DMS 273 (cell line): Measurements from ENCODE around the gene DAAM2.

Experiments
- DNase-seq: peaks from one replicate; lab custom pipeline; 2025; ENCODE audit not compliant: unreplicated experiment; lab: John Stamatoyannopoulos, UW

DAAM2 gene

DNA sequence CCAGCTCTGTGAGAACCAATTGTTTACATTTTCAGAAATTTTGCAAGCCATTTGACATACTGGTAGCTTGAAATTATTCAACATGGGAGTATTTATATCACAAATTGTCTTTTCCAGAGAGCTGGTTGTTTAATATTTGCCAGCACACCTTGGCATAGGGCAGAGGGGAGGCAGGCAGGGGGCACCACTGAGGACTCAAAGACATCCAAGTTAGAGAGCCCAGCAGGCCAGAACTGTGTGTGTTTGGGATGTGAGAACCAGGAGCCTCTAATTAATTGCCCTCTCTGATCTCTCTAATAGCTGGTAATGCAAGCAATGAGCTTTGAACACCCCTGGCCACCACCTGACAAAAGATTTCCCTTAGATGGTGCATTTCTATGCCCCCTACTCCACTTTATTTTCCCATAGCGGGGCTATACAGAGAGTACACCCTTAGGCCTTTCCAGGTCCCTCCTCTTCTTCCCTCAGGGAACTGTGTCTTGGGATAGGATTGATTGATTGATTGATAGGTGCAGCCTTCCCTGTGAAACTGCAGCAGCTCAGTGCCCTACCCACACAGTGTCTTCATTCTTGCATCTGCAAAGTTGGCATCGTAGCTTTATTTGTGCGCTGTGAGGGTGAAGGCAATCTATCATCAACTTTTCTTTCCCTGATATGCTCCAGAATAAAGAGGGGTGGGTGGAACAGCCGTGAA, 112.9 kb downstream of the DAAM2 start:
- DNase-seq, result no peak

- no peak for DNase-seq
Measured at GRCh38 chr6:39905640-39905975, 113.4 kb downstream of the DAAM2 start.

DNA sequence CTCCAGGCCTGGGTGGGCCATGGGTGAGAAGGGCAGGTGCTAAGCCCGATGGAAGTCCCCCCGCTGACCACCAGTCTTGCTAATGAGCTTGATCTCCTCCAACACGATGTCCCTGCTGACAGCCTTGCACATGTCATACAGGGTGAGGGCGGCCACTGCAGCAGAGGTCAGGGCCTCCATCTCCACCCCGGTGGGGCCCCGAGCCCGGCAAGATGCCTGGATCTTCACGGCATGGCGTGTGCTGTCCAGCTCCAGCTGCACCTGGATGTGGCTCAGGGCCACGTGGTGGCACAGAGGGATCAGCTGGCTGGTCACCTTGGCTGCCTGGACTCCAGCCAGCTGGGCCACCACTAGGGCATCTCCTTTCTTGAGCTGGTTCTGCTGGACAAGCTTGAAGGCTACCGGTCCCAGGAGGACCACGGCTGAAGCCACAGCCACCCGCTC, 114.2 kb downstream of the DAAM2 start:
- no peak for DNase-seq

GRCh38 chr6:39907871-39908575, 115.8 kb downstream of the DAAM2 start:
- no peak for DNase-seq

DNA sequence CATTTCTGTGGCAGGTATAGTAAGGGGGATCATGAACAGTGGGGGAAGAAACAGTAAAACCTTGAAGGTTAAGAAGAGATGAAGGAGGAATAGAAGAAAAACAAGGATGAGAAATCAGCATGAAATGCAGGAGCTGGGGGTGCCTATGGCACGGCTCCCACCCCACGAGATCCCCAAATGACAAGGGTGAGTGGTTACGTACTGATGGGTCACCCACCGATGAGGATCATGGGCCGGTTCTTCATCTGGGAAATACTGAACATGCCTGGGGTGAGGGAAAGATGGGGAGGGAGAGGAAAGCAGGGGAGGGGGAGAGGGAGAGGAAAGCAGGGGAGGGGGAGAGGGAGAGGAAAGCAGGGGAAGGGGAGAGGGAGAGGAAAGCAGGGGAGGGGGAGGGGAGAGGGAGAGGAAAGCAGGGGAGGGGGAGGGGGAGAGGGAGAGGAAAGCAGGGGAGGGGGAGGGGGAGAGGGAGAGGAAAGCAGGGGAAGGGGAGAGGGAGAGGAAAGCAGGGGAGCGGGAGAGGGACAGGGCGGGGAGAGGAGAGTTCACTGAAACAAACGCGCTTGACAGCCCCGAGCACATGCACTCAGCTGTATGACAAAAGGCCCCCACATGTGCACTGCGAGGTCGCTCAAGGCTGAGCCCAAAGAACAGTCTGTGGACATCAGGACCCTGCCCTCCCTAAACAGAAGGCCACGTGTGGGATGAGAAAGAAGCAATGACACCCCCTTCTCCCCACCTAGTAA, 116.8 kb downstream of the DAAM2 start:
- DNase-seq, result no peak

- no peak for DNase-seq
Measured at GRCh38 chr6:39909701-39910100, 117.5 kb downstream of the DAAM2 start.

GRCh38 chr6:39910164-39910563, 118.0 kb downstream of the DAAM2 start:
- DNase-seq, result no peak

DNA sequence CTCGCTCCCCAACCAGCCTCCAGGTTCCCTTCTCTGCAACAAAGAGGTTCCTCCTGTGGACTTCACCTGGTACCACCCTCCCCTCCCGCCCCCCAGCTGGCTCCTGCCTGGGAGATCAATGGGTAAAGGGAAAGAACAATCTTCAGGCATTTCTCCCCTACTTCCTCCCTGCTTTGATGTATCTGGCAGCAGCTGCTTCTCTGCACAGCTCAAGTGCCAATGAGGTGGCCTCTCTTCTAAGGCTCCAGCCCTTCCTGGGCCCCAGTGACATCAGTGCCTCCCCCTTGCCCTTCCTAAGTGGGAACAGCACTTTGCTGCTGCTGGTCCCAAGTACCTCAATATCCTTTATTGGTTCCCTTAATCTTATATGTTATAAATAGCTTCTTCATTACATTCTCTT, 118.6 kb downstream of the DAAM2 start:
- DNase-seq, result no peak

GRCh38 chr6:39911513-39912125, 119.4 kb downstream of the DAAM2 start:
- no peak for DNase-seq

DNA sequence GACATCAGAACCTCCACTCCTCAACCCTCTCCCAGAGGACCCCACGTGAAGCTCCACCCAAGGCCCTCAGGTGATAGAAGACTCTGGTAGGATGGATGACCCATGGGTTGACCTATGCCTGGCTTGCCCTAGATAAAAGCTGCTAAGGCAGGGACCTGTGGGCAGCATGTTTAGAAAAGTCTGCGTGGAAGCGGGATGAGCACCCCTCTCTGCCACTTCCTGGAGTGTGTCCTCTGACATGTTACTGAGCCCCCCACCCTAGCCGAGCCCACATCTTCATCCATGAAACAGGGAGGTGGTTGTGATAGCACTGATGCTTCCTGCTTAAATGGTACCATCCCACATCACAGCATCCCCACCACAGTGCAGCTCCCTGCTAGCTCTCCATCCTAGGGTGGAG, 120.3 kb downstream of the DAAM2 start:
- no peak for DNase-seq

DNA sequence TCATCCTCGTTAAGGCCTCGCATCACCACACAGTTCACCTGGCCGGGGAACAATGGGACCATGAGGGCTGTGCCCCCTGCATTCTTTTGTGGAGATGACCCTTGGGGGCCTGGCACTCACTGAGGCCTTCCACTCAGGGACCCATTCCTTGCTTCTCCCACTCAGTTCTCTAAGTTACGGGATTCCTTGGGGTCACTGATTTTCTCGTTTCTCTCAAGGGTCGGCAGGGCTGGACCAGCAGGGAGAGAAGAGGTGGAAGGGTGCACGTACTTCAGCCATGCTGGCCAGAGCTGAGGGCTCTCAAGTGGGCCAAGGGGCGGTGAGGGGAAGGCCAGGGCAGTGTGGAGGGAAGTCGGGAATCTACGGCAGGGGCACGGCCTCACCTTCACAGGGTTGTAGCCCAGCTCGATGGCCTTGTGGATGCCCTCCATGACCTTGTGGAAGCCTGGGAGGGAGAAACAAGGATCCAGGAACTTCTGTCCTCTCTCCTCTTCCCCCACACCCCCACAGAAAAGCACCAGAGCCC, 121.3 kb downstream of the DAAM2 start:
- DNase-seq, result no peak

DNA sequence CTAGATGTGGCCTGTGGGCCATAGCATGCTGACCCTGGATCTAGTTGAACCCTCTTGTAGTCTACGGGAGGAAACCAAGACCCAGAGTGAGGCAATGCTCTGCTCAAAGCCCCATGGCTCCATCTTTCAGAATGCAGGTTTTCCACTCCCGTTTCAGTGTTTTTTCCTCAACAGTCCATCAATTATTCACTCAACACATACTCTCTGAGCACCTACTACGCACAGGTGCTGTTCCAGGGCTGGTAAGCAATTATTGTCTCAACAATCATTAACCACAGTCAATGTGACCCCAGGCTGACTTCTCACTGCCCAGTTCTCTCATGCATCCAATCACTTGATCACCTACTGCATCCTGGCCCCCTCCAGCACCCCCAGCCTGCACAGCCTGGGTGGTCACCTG, 122.1 kb downstream of the DAAM2 start:
- DNase-seq, result no peak

GRCh38 chr6:39915866-39916265, 123.7 kb downstream of the DAAM2 start:
- DNase-seq, result no peak

DNA sequence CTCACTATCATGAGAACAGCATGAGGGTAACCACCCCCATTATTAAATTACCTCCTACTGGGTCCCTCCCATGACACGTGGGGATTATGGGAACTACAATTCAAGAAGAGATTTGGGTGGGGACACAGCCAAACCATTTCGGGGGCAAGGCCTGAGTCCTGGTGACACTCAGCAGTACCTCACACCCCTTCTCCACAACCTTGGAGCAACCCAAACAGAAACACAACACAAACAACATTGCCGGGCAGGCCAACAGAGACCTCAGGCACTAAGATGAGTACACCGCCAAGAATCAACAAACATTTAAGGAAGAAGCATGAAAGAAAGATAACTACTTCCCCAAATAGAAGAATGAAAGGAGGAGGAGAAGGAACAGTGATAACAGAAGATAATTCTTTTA, 125.2 kb downstream of the DAAM2 start:
- DNase-seq, result no peak

DNA sequence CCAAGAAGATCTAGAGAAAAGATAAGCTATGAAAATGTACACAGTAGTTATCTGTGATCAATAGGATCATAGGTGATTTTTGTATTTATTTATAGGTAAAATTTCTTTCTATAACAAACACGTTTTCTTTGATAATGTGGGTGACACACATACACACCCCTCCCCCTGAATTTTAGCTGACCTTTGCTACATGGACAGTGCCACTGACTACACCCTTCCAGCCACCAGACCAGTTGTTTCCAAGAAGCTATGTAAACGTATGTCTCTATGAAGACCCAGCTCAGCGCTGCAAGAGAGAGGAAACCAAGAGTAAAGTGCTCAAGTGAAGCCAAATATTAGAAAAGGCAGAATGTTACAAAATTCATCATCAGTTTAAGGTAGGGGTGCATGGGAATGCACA, 125.8 kb downstream of the DAAM2 start:
- DNase-seq, result no peak

DNA sequence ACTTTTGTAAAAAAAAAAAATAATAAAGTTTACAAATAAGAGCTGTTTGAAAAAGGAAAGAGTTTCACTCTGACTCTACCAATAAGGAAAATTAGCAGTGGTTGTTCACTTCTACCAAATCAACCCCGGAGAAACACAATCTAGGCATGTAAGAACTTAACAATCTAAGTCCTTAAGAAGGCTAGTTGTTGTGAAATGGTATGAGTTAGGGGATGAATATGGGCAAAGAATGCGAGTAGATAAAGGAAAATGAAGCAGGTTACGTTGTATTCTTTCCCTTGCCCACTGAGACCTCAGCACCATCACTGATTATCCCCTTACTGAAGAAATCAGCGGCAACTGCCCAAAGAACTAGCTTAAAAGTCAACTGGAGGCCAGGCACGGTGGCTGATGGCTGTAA, 126.7 kb downstream of the DAAM2 start:
- DNase-seq, result no peak

GRCh38 chr6:39920157-39920556, 128.0 kb downstream of the DAAM2 start:
- DNase-seq, result no peak

DNA sequence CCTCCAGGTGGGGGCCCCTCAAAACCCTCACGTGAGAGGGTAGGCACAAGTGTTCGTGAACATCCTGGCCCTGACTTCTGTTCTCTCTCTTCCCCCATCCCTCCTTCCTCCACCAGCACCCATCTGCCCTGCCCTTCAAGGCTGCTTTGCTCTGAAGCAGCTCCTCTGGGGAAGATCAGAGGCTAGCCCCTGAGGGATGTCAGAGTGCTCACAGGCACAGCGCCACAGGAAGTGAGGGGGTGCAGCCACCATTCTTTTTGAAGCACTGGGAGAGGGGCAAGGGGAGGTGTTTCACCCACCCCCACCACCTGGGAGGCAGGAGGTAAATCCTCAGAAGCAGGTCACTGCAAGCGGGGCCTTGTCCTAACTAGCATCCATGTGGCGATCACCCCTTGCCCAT, 130.6 kb downstream of the DAAM2 start:
- DNase-seq, result no peak

DNA sequence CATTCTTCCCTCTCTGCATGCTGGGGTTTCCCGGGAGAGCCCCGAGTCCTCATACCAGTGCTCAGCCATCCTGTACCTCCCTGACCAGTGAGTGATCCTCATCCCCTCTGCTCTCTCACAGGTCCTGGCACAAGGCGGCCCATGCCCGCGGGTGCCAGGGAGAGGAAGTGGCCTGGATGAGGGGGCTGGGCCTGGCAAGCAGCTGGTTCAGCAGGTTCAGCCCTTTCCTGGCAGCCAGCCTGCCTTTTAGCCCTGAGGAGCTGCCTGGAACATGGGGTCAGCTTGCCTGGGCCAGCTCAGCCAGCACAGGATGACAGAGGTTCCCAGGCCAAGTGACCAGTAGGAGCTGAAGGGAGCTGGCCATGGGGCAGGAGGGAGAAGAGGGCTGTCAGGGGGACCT, 131.2 kb downstream of the DAAM2 start:
- DNase-seq, result no peak

- DNase-seq, result no peak
Measured at GRCh38 chr6:39923861-39924260, 131.7 kb downstream of the DAAM2 start.

GRCh38 chr6:39924283-39924682, 132.1 kb downstream of the DAAM2 start:
- no peak for DNase-seq
